ENCODE measurements around the gene BPIFB3. TPM values are rescaled to one million over a fixed set of nuclear protein-coding genes. Genes with fewer than 3 reads are reported as not detected.
"Not testable (repeated sequence)": the region's sequence is repeated elsewhere in the genome, so short reads cannot be mapped to it uniquely, and the experiment has no call there.

Gene BPIFB3
- total RNA-seq, 2 experiments from 2014 or later: not detected

GRCh38 chr20:33093582-33093981, 39.9 kb downstream of the BPIFB3 start:
- ATAC-seq (ENCODE audit: poor library complexity) (no peak), DNase-seq (no peak)
- peaks cover 6% of the 10 kb centered on the region for H3K4me1 ChIP-seq (ENCODE audit: insufficient read depth, low read length)
- H3K27ac ChIP-seq (ENCODE audit: low read depth in 1 of 2, low read length in 2 of 2): no peak overlapping the region
- no peaks in the 10 kb centered on the region for H3K9me3 ChIP-seq (ENCODE audit: control insufficient read depth in 1 of 2, insufficient read depth in 1 of 2, low read length in 2 of 2)
- no peaks in the 10 kb centered on the region for H3K9me3 Mint-ChIP-seq
- TF ChIP-seq CTCF (IDR thresholded peaks at IDR 0.05): no peak
- intact Hi-C loops (cut with DNase I, micrococcal nuclease): loop anchor here (10.0 kb wide), 2 partner anchors 201 to 419 kb away; partner anchors contain the start of gene C20orf203 (in 1 of the 2)
- H3K27me3 ChIP-seq (ENCODE audit: control insufficient read depth in 1 of 2, insufficient read depth in 2 of 2, low read length in 2 of 2): no peaks in the 10 kb centered on the region
- no peaks in the 10 kb centered on the region for H3K36me3 ChIP-seq (ENCODE audit: insufficient read depth, low read length)
- POLR2A ChIA-PET: no interaction called here
- no peak overlapping the region for H3K4me3 ChIP-seq (ENCODE audit: low read length)
- H3K27me3 Mint-ChIP-seq: no peaks in the 10 kb centered on the region
- H3K36me3 Mint-ChIP-seq (ENCODE audit: low read depth): no peaks in the 10 kb centered on the region
- peaks cover 11% of the 10 kb centered on the region for H3K4me1 Mint-ChIP-seq (ENCODE audit: low read depth)
- H3K4me3 Mint-ChIP-seq: no peak overlapping the region
- no peak overlapping the region for H3K27ac Mint-ChIP-seq
- CTCF ChIA-PET: no interaction called here

DNA sequence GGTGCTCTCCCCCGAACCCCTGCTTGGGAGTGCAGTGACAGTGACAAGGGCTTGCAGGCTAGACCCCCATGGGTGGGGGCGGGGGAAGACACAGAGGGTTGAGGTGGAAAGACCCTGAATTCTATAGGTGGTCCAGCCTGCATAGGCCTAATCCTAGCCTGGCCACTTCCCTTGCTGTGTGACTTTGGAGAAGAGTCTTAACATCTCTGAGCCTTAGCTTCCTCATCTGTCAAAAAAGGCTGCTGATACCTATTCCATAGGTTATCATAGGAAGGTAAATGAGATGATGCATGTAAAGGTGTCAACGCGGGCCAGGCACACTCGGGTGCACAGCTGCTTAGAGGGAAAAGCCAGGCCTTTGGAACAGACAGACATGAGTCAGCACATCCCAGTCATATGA, 41.5 kb downstream of the BPIFB3 start:
- H3K4me3 Mint-ChIP-seq: no peak overlapping the region
- no peaks in the 10 kb centered on the region for H3K36me3 Mint-ChIP-seq (ENCODE audit: low read depth)
- H3K4me1 Mint-ChIP-seq (ENCODE audit: low read depth): peaks cover 11% of the 10 kb centered on the region
- H3K27ac ChIP-seq (ENCODE audit: low read depth in 1 of 2, low read length in 2 of 2): no peak overlapping the region
- no peaks in the 10 kb centered on the region for H3K27me3 ChIP-seq (ENCODE audit: control insufficient read depth in 1 of 2, insufficient read depth in 2 of 2, low read length in 2 of 2)
- ATAC-seq (ENCODE audit: poor library complexity): no peak
- H3K36me3 ChIP-seq (ENCODE audit: insufficient read depth, low read length): no peaks in the 10 kb centered on the region
- H3K9me3 ChIP-seq (ENCODE audit: control insufficient read depth in 1 of 2, insufficient read depth in 1 of 2, low read length in 2 of 2): no peaks in the 10 kb centered on the region
- ChIA-PET POLR2A (no interaction called here), CTCF (interaction anchor here (1.7 kb wide), 1 partner anchor 193 kb away, joined by 15 read pairs; no protein-coding TSS in a partner anchor)
- intact Hi-C loops (cut with DNase I, micrococcal nuclease): loop anchor here (5.0 to 10.0 kb wide), 3 partner anchors 200 to 423 kb away; partner anchors contain the start of gene C20orf203 (in 2 of the 2)
- no peak overlapping the region for H3K4me3 ChIP-seq (ENCODE audit: low read length)
- H3K27me3 Mint-ChIP-seq: no peaks in the 10 kb centered on the region
- no peak overlapping the region for H3K27ac Mint-ChIP-seq
- no peak for TF ChIP-seq CTCF (IDR thresholded peaks at IDR 0.05)
- H3K4me1 ChIP-seq (ENCODE audit: insufficient read depth, low read length): peaks cover 6% of the 10 kb centered on the region
- no peak for DNase-seq
- no peaks in the 10 kb centered on the region for H3K9me3 Mint-ChIP-seq

DNA sequence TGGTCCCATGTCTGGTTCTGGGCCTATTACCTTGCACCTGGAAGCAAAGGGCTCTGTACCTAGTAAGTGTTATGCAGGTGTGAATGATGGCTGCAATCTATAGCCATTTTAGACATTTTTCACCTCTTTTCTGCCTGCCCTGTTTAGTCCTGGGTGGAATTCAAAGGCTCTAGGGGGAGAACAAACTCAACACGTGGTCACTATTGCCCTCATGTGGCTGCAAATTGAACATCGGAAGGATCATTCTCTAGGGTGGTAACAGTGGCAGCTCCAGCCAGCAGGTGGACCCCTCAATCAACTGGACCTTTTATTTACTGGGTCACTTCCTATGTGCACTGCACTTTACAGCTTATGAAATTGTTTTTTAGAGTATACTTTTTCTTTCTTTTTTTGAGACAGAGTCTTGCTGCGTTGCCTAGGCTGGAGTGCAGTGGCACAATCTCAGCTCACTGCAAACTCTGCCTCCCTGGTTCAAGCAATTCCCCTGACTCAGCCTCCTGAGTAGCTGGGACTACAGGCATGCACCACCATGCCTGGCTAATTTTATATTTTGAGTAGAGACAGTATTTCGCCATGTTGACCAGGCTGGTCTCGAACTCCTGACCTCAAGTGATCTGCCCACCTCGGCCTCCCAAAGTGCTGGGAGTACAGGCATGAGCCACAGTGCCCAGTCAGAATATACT, 42.3 kb downstream of the BPIFB3 start:
- peak; percentile 75 for ATAC-seq (ENCODE audit: poor library complexity)
- intact Hi-C loops (cut with DNase I, micrococcal nuclease): loop anchor here (1.0 to 10.0 kb wide), 5 partner anchors 194 to 424 kb away; partner anchors contain the start of gene C20orf203 (in 2 of the 2)
- H3K27ac ChIP-seq (ENCODE audit: low read depth in 1 of 2, low read length in 2 of 2); H3K4me3 ChIP-seq (ENCODE audit: low read length); H3K9me3 Mint-ChIP-seq; H3K9me3 ChIP-seq (ENCODE audit: control insufficient read depth in 1 of 2, insufficient read depth in 1 of 2, low read length in 2 of 2); H3K4me3 Mint-ChIP-seq; H3K36me3 Mint-ChIP-seq (ENCODE audit: low read depth); H3K36me3 ChIP-seq (ENCODE audit: insufficient read depth, low read length); H3K27me3 Mint-ChIP-seq; H3K4me1 ChIP-seq (ENCODE audit: insufficient read depth, low read length); H3K27me3 ChIP-seq (ENCODE audit: control insufficient read depth in 1 of 2, insufficient read depth in 2 of 2, low read length in 2 of 2); H3K27ac Mint-ChIP-seq: not testable (repeated sequence)
- peaks cover 11% of the 10 kb centered on the region for H3K4me1 Mint-ChIP-seq (ENCODE audit: low read depth)
- ChIA-PET CTCF (interaction anchor here (0.6 to 1.7 kb wide), 4 partner anchors 145 to 194 kb away, joined by 3 to 15 read pairs (median 3); no protein-coding TSS in a partner anchor), POLR2A (interaction anchor here (1.2 kb wide), 1 partner anchor 194 kb away, joined by 9 read pairs; no protein-coding TSS in a partner anchor)
- DNase-seq: peak in 13 of 14 experiments; percentile 11 to 72 (median 29)
- peak; percentile 80 for TF ChIP-seq CTCF (IDR thresholded peaks at IDR 0.05)

Measured in CD4-positive, alpha-beta T cell (primary cell).